ENCODE results near the gene CYS1. TPM values are rescaled to one million over a fixed set of nuclear protein-coding genes. Genes with fewer than 3 reads are reported as not detected.

Gene CYS1
- total and polyA plus RNA-seq, 2 of the 13 experiments (the other 11 are each of a cell fraction or from before 2014, with no cell fraction given) = 0.04 TPM; not detected in 1

GRCh38 chr2:10042301-10043161 lies 37.7 kb downstream of the CYS1 start (continued):
- no peak for TF ChIP-seq RFX5 (IDR thresholded peaks at IDR 0.05; ENCODE audit: low read depth, low read length)
- no peak for TF ChIP-seq BHLHE40 (IDR thresholded peaks at IDR 0.05; ENCODE audit: low read length)
- TF ChIP-seq ZNF232 (CRISPR knock-in tag; IDR thresholded peaks at IDR 0.05; ENCODE audit: borderline replicate concordance) = no peak; the same call in 1 of the 2 replicates
- no peak for TF ChIP-seq TFDP1 (CRISPR knock-in tag; IDR thresholded peaks at IDR 0.05; ENCODE audit: borderline replicate concordance)
- TF ChIP-seq ZSCAN9 (CRISPR knock-in tag; IDR thresholded peaks at IDR 0.05; ENCODE audit: borderline replicate concordance) = no peak; the same call in 1 of the 2 replicates
- peak; percentile 11; the same call in 1 of the 2 replicates for TF ChIP-seq ZNF709 (CRISPR knock-in tag; IDR thresholded peaks at IDR 0.05)
- TF ChIP-seq SNAPC5 (CRISPR knock-in tag; IDR thresholded peaks at IDR 0.05; ENCODE audit: borderline replicate concordance) = no peak
- no peak for TF ChIP-seq MBNL3 (CRISPR knock-in tag; conservative IDR thresholded peaks at IDR 0.05)
- TF ChIP-seq ZNF710 (CRISPR knock-in tag; IDR thresholded peaks at IDR 0.05; ENCODE audit: borderline replicate concordance) = no peak; the same call in 1 of the 2 replicates
- TF ChIP-seq TARDBP (CRISPR knock-in tag; IDR thresholded peaks at IDR 0.05) = no peak
- no peak for TF ChIP-seq GFI1 (CRISPR knock-in tag; IDR thresholded peaks at IDR 0.05; ENCODE audit: borderline replicate concordance)
- no peak; the same call in 1 of the 2 replicates for TF ChIP-seq ZNF616 (CRISPR knock-in tag; IDR thresholded peaks at IDR 0.05; ENCODE audit: low read depth)
- no peak for TF ChIP-seq RFXANK (CRISPR knock-in tag; IDR thresholded peaks at IDR 0.05)
- TF ChIP-seq ZNF839 (CRISPR knock-in tag; IDR thresholded peaks at IDR 0.05; ENCODE audit: borderline replicate concordance) = no peak
- TF ChIP-seq MBD4 (IDR thresholded peaks at IDR 0.05; ENCODE audit: borderline replicate concordance, low read length) = no peak
- no peak for TF ChIP-seq ATRX (CRISPR knock-in tag; IDR thresholded peaks at IDR 0.05; ENCODE audit: borderline replicate concordance)
- no peak for TF ChIP-seq HMGA1 (CRISPR knock-in tag; conservative IDR thresholded peaks at IDR 0.05)
- peak; percentile 57; the same call in 1 of the 2 replicates for TF ChIP-seq ZNF556 (CRISPR knock-in tag; IDR thresholded peaks at IDR 0.05; ENCODE audit: borderline replicate concordance)
- TF ChIP-seq ZNF569 (CRISPR knock-in tag; IDR thresholded peaks at IDR 0.05; ENCODE audit: borderline replicate concordance) = no peak
- TF ChIP-seq, protein P1, sequence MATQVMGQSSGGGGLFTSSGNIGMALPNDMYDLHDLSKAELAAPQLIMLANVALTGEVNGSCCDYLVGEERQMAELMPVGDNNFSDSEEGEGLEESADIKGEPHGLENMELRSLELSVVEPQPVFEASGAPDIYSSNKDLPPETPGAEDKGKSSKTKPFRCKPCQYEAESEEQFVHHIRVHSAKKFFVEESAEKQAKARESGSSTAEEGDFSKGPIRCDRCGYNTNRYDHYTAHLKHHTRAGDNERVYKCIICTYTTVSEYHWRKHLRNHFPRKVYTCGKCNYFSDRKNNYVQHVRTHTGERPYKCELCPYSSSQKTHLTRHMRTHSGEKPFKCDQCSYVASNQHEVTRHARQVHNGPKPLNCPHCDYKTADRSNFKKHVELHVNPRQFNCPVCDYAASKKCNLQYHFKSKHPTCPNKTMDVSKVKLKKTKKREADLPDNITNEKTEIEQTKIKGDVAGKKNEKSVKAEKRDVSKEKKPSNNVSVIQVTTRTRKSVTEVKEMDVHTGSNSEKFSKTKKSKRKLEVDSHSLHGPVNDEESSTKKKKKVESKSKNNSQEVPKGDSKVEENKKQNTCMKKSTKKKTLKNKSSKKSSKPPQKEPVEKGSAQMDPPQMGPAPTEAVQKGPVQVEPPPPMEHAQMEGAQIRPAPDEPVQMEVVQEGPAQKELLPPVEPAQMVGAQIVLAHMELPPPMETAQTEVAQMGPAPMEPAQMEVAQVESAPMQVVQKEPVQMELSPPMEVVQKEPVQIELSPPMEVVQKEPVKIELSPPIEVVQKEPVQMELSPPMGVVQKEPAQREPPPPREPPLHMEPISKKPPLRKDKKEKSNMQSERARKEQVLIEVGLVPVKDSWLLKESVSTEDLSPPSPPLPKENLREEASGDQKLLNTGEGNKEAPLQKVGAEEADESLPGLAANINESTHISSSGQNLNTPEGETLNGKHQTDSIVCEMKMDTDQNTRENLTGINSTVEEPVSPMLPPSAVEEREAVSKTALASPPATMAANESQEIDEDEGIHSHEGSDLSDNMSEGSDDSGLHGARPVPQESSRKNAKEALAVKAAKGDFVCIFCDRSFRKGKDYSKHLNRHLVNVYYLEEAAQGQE (IDR thresholded peaks at IDR 0.05; ENCODE audit: borderline replicate concordance in 1 of 2, low read depth in 1 of 2, low read length in 2 of 2) = no peak

Data from HepG2 (cell line).